Sigmoid colon (tissue), 7 donors: ENCODE results near the gene MUC5AC. TPM values are rescaled to one million over a fixed set of nuclear protein-coding genes. Genes with fewer than 3 reads are reported as not detected.

ENCODE experiments used
- DNase-seq: peaks from one replicate; pipeline ENCODE4 v3.0.0-alpha.2; 2019
- H3K27ac ChIP-seq, 4 donors: fragments of 200-600 bp; sonication (generic); one replicate each; pipeline ENCODE4 v1.5.1; 2016 to 2019; ENCODE audit warnings: mild to moderate bottlenecking in 1 of 4
- H3K27me3 ChIP-seq, 3 donors: fragments of 200-600 bp; sonication (generic); one replicate each; pipeline ENCODE4 v1.5.1; 2019; ENCODE audit warnings: mild to moderate bottlenecking in 1 of 3
- H3K36me3 ChIP-seq, 4 donors: fragments of 200-600 bp; sonication (generic); one replicate each; pipeline ENCODE4 v1.5.1; 2016 to 2019
- H3K4me1 ChIP-seq, 4 donors: fragments of 200-600 bp; sonication (generic); one replicate each; pipeline ENCODE4 v1.5.1; 2017 to 2019
- H3K4me3 ChIP-seq, 4 donors: fragments of 200-600 bp; sonication (generic); one replicate each; pipeline ENCODE4 v1.5.1; 2017 to 2019; ENCODE audit warnings: mild to moderate bottlenecking in 2 of 4, moderate library complexity in 1 of 4
- H3K9me3 ChIP-seq, 4 donors: fragments of 200-600 bp in 3 of 4; sonication (generic) in 3 of 4; one replicate each; pipeline versions ENCODE4 v1.5.1 to v1.6.1; 2013 to 2019
- CTCF ChIP-seq, 4 experiments: fragments of 450-650 bp in 3 of 4; fragments of 200-600 bp in 1 of 4; IDR thresholded peaks; one replicate each; pipeline ENCODE4 v1.5.1; 2016 to 2019; ENCODE audit warnings: antibody characterized with exemption in 4 of 4, mild to moderate bottlenecking in 3 of 4, moderate library complexity in 2 of 4
- EP300 ChIP-seq, 4 donors: sonication (generic); formaldehyde crosslinking; IDR thresholded peaks; one replicate each; pipeline ENCODE4 v1.6.1; 2017; ENCODE audit warnings: antibody characterized with exemption in 4 of 4
- POLR2A ChIP-seq, 2 donors: fragments of 450-650 bp; IDR thresholded peaks; one replicate each; pipeline ENCODE4 v1.6.1; 2016; ENCODE audit warnings: antibody characterized with exemption in 2 of 2, mild to moderate bottlenecking in 2 of 2, moderate library complexity in 2 of 2
- POLR2AphosphoS5 ChIP-seq, 4 donors: sonication (generic); formaldehyde crosslinking; IDR thresholded peaks; one replicate each; pipeline ENCODE4 v1.6.1; 2017; ENCODE audit warnings: antibody characterized with exemption in 4 of 4
- WGBS, 2 donors: extraction: QIAGEN DNeasy Blood & Tissue Kit; methylation state at CpG; one replicate each; pipeline ENCODE4 v1.1.7; 2013; 5-methylcytosine and 5-hydroxymethylcytosine counted together
- intact Hi-C: fragments of 100-400 bp; cut with DNase I; formaldehyde crosslinking; loops from one replicate; pipeline ENCODE4 v1.15.1; 2023
- polyA plus RNA-seq, 3 donors: library from polyadenylated mRNA; stranded (reverse); fragments of 200-250 nt; gene quantifications; one replicate each; pipeline ENCODE4 v1.2.3, GENCODE V29; 2013
- total RNA-seq, 4 donors: library from RNA; depleted of rRNA; stranded (reverse); fragments of >200 nt; gene quantifications; one replicate each; pipeline ENCODE4 v1.1.0, GENCODE V29; 2016
- donor health status: healthy with polysubstance abuse.
- donor health status: Bipolar disorder and iron deficiency.
- donor health status: healthy.

MUC5AC gene
- total and polyA plus RNA-seq, 7 donors: under 0.01 to 0.09 (median under 0.01) TPM; not detected in 4

DNA sequence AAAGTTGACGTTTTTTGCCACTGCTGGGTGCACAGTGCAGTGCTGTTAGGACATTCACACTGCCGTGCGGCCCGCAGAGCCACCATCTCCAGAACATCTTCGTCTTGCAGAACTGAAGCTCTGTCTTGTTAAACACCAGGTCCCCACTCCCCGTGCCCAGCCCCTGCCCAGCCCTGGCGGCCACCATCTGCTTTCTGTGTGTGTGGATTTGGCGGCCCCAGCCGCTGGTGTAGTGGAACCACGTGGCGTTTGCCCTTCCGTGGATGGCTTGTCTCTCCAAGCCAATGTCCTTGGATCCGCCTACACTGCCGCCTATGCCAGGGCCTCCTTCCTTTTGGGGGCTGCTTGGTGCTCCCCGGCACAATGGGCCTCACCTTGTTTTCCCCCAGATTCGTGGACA is 8.2 kb upstream of the MUC5AC start:
- Histone ChIP-seq H3K27me3 (peaks cover 0 to 18% (median 0%) of the 10 kb centered on the region in 3 donors), H3K4me3 (no peak overlapping the region), H3K4me1 (no peaks in the 10 kb centered on the region), H3K9me3 (no peaks in the 10 kb centered on the region), H3K27ac (no peak overlapping the region), H3K36me3 (no peaks in the 10 kb centered on the region)
- 83 to 89% methylated on average over 16 of the region's 16 CpGs for WGBS, 2 donors
- TF ChIP-seq POLR2A (IDR thresholded peaks at IDR 0.05): no peak
- DNase-seq: no peak
- intact Hi-C loops: no loop called here

GRCh38 chr11:1150116-1150515 is 7.6 kb upstream of the MUC5AC start:
- H3K9me3 ChIP-seq: no peaks in the 10 kb centered on the region
- H3K4me3 ChIP-seq: no peak overlapping the region
- intact Hi-C loops: no loop called here
- H3K4me1 ChIP-seq: no peaks in the 10 kb centered on the region
- H3K27ac ChIP-seq: no peak overlapping the region
- no peak for TF ChIP-seq CTCF (IDR thresholded peaks at IDR 0.05)
- no peak for TF ChIP-seq EP300 (IDR thresholded peaks at IDR 0.05)
- no peak for TF ChIP-seq POLR2A (IDR thresholded peaks at IDR 0.05)
- TF ChIP-seq POLR2AphosphoS5 (IDR thresholded peaks at IDR 0.05): no peak
- 90 to 94% methylated on average over 10 of the region's 10 CpGs for WGBS, 2 donors
- H3K27me3 ChIP-seq: peaks cover 0 to 18% (median 0%) of the 10 kb centered on the region in 3 donors
- DNase-seq: no peak
- H3K36me3 ChIP-seq: no peaks in the 10 kb centered on the region

DNA sequence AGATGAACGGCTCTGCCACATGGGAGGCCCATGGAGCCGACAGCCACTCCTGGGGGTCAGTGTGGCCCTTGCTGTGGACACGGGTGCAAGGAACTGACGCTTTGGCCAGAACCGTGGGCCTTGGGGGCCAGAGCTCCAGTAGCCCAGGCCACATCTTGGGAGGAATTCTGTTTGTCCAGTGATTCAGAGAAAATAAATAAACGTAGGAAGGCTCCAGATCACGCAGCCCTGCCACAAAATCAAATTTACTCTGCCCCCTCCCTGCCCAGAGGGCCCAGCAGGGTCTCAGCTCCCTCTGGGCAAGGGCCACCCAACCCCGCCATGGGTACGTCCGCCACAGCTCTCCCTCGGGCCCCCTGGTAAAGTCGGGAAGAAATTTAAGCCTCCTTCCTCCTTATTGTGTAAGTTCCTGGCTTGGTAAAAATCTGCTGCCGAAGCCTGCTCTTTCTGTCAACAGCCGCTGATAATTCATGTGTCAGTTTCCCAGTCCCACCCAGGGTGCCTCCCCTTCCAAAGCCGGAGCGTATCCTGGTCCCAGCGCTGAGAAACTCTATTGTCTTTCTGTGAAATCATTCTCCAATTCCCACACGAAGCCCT is 6.9 kb upstream of the MUC5AC start:
- DNase-seq: no peak
- intact Hi-C loops: no loop called here
- WGBS, 2 donors: 13 to 26% methylated on average over 18 of the region's 18 CpGs
- no peak overlapping the region for H3K4me3 ChIP-seq
- no peaks in the 10 kb centered on the region for H3K9me3 ChIP-seq
- peaks cover 0 to 18% (median 0%) of the 10 kb centered on the region in 3 donors for H3K27me3 ChIP-seq
- TF ChIP-seq POLR2AphosphoS5 (IDR thresholded peaks at IDR 0.05): no peak
- TF ChIP-seq CTCF (IDR thresholded peaks at IDR 0.05): no peak
- no peak for TF ChIP-seq EP300 (IDR thresholded peaks at IDR 0.05)
- no peak for TF ChIP-seq POLR2A (IDR thresholded peaks at IDR 0.05)
- no peaks in the 10 kb centered on the region for H3K4me1 ChIP-seq
- H3K27ac ChIP-seq: peak overlapping the region in 1 of 4 donors; percentile 29
- no peaks in the 10 kb centered on the region for H3K36me3 ChIP-seq

GRCh38 chr11:1151366-1152315 is 6.1 kb upstream of the MUC5AC start:
- intact Hi-C loops: no loop called here
- DNase-seq: no peak
- 74 to 76% methylated on average over 22 of the region's 22 CpGs for WGBS, 2 donors
- H3K27me3 ChIP-seq: peaks cover 0 to 18% (median 0%) of the 10 kb centered on the region in 3 donors
- H3K4me1 ChIP-seq: no peaks in the 10 kb centered on the region
- peak overlapping the region in 1 of 4 donors; percentile 29 for H3K27ac ChIP-seq
- H3K4me3 ChIP-seq: no peak overlapping the region
- no peaks in the 10 kb centered on the region for H3K9me3 ChIP-seq
- no peak for TF ChIP-seq EP300 (IDR thresholded peaks at IDR 0.05)
- H3K36me3 ChIP-seq: no peaks in the 10 kb centered on the region

DNA sequence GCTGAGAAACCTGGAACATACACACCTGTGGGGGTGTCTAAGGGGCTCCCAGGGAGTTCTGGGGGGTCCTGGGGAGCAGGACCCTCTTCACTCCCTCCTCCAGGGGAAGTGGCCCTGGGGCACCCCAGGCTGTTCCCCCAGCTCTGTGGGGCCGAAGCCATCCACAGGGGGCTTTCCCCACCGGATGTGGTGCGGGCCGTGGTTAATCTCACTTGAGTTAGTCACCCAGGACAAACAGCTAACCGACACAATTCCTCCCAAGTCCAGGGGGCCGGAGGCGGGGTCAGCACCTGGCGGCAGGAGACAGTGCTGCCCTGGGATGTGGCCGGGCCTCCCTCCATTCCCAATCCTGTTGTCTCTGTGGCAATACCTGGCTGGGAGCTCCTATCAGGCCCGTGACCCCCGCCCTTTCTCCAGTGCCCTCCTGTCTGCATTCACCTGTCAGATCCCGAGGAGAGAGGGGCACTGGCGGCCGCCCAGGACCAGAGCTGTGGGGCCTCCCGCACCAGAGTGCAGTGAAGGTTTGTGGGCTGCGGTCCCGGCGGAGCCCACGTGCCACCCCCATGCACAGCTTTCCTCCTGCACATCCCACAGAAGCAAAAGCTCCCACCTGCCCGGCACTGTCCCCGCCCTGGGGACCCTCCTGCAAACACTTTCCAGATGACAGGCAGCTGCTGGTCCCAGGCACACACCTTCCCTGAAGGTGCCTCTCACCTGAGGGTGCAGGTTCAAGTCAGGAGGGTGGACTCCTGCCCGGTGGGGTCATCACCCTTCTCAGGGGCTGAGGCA is 5.2 kb upstream of the MUC5AC start:
- Histone ChIP-seq H3K9me3 (no peaks in the 10 kb centered on the region), H3K36me3 (no peaks in the 10 kb centered on the region), H3K4me3 (no peak overlapping the region), H3K4me1 (no peaks in the 10 kb centered on the region), H3K27me3 (peaks cover 0 to 18% (median 0%) of the 10 kb centered on the region in 3 donors), H3K27ac (no peak overlapping the region)
- intact Hi-C loops: no loop called here
- TF ChIP-seq CTCF (IDR thresholded peaks at IDR 0.05) (no peak), POLR2A (IDR thresholded peaks at IDR 0.05) (no peak), POLR2AphosphoS5 (IDR thresholded peaks at IDR 0.05) (no peak), EP300 (IDR thresholded peaks at IDR 0.05) (no peak)
- DNase-seq: no peak
- WGBS, 2 donors: 61 to 77% methylated on average over 22 of the region's 22 CpGs
